Panc1 (cell line): Measurements from ENCODE around the gene MFAP3. TPM values are rescaled to one million over a fixed set of nuclear protein-coding genes. Genes with fewer than 3 reads are reported as not detected.

Experiments
- ATAC-seq: fragments of 200-7000 bp; cut with Tn5 transposase; 2 replicates; pipeline ENCODE4 v1.9.1; 2020; ENCODE audit warnings: mild to moderate bottlenecking, moderate library complexity
- BruUV-seq: library from RNA; stranded (reverse); fragments of 400-500 nt; replicated peaks from 2 replicates; lab custom pipeline; 2021; lab: Mats Ljungman, UMichigan
- CTCF ChIA-PET: fragments of 300-600 bp; sonication (Branson Sonifier 250); formaldehyde crosslinking; loops from one replicate; lab custom pipeline; 2022; ENCODE audit warnings: antibody characterized with exemption; lab: Charles Lee
- POLR2A ChIA-PET: fragments of 300-600 bp; sonication (Branson Sonifier 250); formaldehyde crosslinking; loops from one replicate; lab custom pipeline; 2022; ENCODE audit warnings: antibody characterized with exemption; lab: Charles Lee
- DNase-seq: peaks from one replicate; pipeline ENCODE4 v3.0.0-alpha.2; 2010; ENCODE audit warnings: low read depth, low spot score
- H3K27ac ChIP-seq: 2 replicates; pipeline ENCODE4 v1.5.1; 2011; ENCODE audit warnings: mild to moderate bottlenecking, low read length, inconsistent platforms
- H3K27me3 ChIP-seq: fragments of 200-500 bp; sonication (Bioruptor generic); 2 replicates; pipeline ENCODE4 v1.6.0; 2014; ENCODE audit warnings: low read length, inconsistent platforms; ENCODE audit not compliant: control insufficient read depth, insufficient read depth
- H3K36me3 ChIP-seq: fragments of 200-500 bp; sonication (Bioruptor generic); 2 replicates; pipeline ENCODE4 v1.5.1; 2014; ENCODE audit warnings: inconsistent platforms, mild to moderate bottlenecking, low read length, moderate library complexity; ENCODE audit not compliant: control insufficient read depth, insufficient read depth
- H3K4me1 ChIP-seq: 2 replicates; pipeline ENCODE4 v1.5.1; 2011; ENCODE audit warnings: inconsistent platforms, mild to moderate bottlenecking, low read length, moderate library complexity; ENCODE audit not compliant: control insufficient read depth, insufficient read depth
- H3K4me3 ChIP-seq, 2 experiments: 2 replicates each; pipeline ENCODE4 v1.5.1; 2011 to 2012; ENCODE audit warnings: low read depth in 2 of 2, low read length in 2 of 2, mild to moderate bottlenecking in 2 of 2, inconsistent platforms in 1 of 2, moderate library complexity in 1 of 2
- H3K9me3 ChIP-seq: fragments of 200-500 bp; sonication (Bioruptor generic); 2 replicates; pipeline ENCODE4 v1.5.1; 2014; ENCODE audit warnings: low read depth, mild to moderate bottlenecking, inconsistent platforms, low read length, moderate library complexity; ENCODE audit not compliant: control insufficient read depth, insufficient read depth
- POLR2AphosphoS5 ChIP-seq: IDR thresholded peaks from 2 replicates; pipeline ENCODE4 v1.6.1; 2012; ENCODE audit warnings: mild to moderate bottlenecking, low read depth, low read length, moderate library complexity
- SIN3A ChIP-seq: IDR thresholded peaks from 2 replicates; pipeline ENCODE4 v1.6.1; 2012; ENCODE audit warnings: low read depth, mild to moderate bottlenecking, low read length, moderate library complexity, borderline replicate concordance; ENCODE audit not compliant: insufficient read depth
- TCF7L2 ChIP-seq: IDR thresholded peaks from 2 replicates; pipeline ENCODE4 v1.6.1; 2011; ENCODE audit warnings: mild to moderate bottlenecking, low read depth, low read length, inconsistent platforms
- in situ Hi-C: cut with HindIII; loops from 2 replicates; pipeline ENCODE4 v1.10.0; 2016; ENCODE audit warnings: low sequenced_read_pairs, low pct_unique_long_range_greater_than_20kb
- intact Hi-C: fragments of 100-400 bp; cut with micrococcal nuclease; formaldehyde crosslinking; loops from one replicate; pipeline ENCODE4 v1.10.0; 2022; ENCODE audit not compliant: unreplicated experiment
- total RNA-seq: library from RNA; stranded (reverse); gene quantifications from one replicate; pipeline ENCODE4 v1.2.1, GENCODE V29; 2021; ENCODE audit not compliant: unreplicated experiment
- TF ChIP-seq, protein P1 (sequence below): fragments of 450-650 bp; IDR thresholded peaks from 2 replicates; pipeline ENCODE4 v1.5.1; 2017; ENCODE audit warnings: mild to moderate bottlenecking
- TF ChIP-seq, protein P2 (sequence below), 2 experiments: IDR thresholded peaks; 2 replicates each; pipeline ENCODE4 v1.6.1; 2011 to 2012; ENCODE audit warnings: low read depth in 2 of 2, control low read depth in 1 of 2, low read length in 1 of 2, mild to moderate bottlenecking in 1 of 2, moderate library complexity in 1 of 2; ENCODE audit not compliant: insufficient read depth in 1 of 2

MFAP3 gene
- total RNA-seq, 1 experiment from 2014 or later, result 24.2 TPM

DNA sequence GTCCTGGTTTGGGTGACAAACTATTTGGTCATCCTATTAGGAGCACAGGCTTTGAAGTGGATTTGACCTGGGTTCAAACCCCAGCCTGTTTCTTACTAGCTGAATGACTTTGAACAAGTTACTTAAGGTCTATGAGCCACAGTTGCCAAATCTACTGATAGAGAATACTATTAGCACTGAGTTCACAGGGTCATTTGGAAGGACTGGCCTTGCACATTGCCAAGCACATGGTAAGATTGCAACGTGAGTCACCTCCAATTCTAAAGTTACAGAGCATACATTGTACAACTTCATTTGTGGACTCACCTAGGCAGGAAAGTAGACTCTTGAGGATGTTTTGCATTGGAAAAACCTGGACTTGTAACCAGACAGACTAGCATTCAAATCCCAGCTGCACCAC, 38.9 kb downstream of the MFAP3 start:
- no peaks in the 10 kb centered on the region for H3K9me3 ChIP-seq
- intact Hi-C loops, result no loop called here
- H3K36me3 ChIP-seq, result no peaks in the 10 kb centered on the region
- no peak overlapping the region for H3K27ac ChIP-seq
- DNase-seq (no peak), ATAC-seq (no peak)
- H3K27me3 ChIP-seq, result peaks cover 4% of the 10 kb centered on the region
- in situ Hi-C loops, result no loop called here
- no peaks in the 10 kb centered on the region for H3K4me1 ChIP-seq
- no TSS peak for BruUV-seq
- TF ChIP-seq SIN3A (no peak), TCF7L2 (no peak), POLR2AphosphoS5 (no peak)
- TF ChIP-seq, protein P1, sequence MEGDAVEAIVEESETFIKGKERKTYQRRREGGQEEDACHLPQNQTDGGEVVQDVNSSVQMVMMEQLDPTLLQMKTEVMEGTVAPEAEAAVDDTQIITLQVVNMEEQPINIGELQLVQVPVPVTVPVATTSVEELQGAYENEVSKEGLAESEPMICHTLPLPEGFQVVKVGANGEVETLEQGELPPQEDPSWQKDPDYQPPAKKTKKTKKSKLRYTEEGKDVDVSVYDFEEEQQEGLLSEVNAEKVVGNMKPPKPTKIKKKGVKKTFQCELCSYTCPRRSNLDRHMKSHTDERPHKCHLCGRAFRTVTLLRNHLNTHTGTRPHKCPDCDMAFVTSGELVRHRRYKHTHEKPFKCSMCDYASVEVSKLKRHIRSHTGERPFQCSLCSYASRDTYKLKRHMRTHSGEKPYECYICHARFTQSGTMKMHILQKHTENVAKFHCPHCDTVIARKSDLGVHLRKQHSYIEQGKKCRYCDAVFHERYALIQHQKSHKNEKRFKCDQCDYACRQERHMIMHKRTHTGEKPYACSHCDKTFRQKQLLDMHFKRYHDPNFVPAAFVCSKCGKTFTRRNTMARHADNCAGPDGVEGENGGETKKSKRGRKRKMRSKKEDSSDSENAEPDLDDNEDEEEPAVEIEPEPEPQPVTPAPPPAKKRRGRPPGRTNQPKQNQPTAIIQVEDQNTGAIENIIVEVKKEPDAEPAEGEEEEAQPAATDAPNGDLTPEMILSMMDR, result no peak
- TF ChIP-seq, protein P2, sequence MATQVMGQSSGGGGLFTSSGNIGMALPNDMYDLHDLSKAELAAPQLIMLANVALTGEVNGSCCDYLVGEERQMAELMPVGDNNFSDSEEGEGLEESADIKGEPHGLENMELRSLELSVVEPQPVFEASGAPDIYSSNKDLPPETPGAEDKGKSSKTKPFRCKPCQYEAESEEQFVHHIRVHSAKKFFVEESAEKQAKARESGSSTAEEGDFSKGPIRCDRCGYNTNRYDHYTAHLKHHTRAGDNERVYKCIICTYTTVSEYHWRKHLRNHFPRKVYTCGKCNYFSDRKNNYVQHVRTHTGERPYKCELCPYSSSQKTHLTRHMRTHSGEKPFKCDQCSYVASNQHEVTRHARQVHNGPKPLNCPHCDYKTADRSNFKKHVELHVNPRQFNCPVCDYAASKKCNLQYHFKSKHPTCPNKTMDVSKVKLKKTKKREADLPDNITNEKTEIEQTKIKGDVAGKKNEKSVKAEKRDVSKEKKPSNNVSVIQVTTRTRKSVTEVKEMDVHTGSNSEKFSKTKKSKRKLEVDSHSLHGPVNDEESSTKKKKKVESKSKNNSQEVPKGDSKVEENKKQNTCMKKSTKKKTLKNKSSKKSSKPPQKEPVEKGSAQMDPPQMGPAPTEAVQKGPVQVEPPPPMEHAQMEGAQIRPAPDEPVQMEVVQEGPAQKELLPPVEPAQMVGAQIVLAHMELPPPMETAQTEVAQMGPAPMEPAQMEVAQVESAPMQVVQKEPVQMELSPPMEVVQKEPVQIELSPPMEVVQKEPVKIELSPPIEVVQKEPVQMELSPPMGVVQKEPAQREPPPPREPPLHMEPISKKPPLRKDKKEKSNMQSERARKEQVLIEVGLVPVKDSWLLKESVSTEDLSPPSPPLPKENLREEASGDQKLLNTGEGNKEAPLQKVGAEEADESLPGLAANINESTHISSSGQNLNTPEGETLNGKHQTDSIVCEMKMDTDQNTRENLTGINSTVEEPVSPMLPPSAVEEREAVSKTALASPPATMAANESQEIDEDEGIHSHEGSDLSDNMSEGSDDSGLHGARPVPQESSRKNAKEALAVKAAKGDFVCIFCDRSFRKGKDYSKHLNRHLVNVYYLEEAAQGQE (IDR thresholded peaks at IDR 0.05; ENCODE audit: insufficient read depth in 1 of 2, low read depth in 2 of 2, low read length in 1 of 2), result no peak
- no peak overlapping the region for H3K4me3 ChIP-seq
- CTCF ChIA-PET, result no interaction called here
- POLR2A ChIA-PET, result no interaction called here

DNA sequence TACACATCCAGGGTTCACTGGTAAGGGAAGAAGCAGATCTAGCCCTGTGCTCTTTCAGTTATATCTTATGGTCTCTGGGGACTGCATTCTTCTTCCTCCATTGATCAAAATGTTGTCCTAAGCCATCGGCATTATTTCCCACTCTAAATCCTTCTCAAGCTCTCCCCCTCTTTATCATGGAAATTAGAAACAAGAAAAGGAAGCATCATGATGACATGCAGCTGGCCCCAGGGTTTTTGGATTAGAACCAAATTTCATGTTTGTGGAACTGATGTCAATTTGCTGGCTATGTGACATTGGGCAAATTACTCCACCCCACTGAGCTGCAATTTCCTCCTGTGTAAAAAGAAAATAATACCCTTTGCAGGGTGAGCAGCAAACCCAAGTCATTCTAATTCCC, 39.5 kb downstream of the MFAP3 start:
- intact Hi-C loops, result no loop called here
- DNase-seq (no peak), ATAC-seq (no peak)
- H3K4me1 ChIP-seq, result no peaks in the 10 kb centered on the region
- no peak overlapping the region for H3K4me3 ChIP-seq
- H3K27me3 ChIP-seq, result peaks cover 4% of the 10 kb centered on the region
- ChIA-PET CTCF (no interaction called here), POLR2A (no interaction called here)
- no TSS peak for BruUV-seq
- no peaks in the 10 kb centered on the region for H3K9me3 ChIP-seq
- no peak overlapping the region for H3K27ac ChIP-seq
- TF ChIP-seq, protein P2 (IDR thresholded peaks at IDR 0.05; ENCODE audit: insufficient read depth in 1 of 2, low read depth in 2 of 2, low read length in 1 of 2), result no peak
- no peak for TF ChIP-seq POLR2AphosphoS5
- TF ChIP-seq, protein P1, result no peak
- no peak for TF ChIP-seq SIN3A
- TF ChIP-seq TCF7L2, result no peak
- H3K36me3 ChIP-seq, result no peaks in the 10 kb centered on the region
- in situ Hi-C loops, result no loop called here
